ENCODE results near the gene FBLN5. TPM values are rescaled to one million over a fixed set of nuclear protein-coding genes. Genes with fewer than 3 reads are reported as not detected.

Gene FBLN5
- total and polyA plus RNA-seq, 9 of the 15 experiments (the other 6 are each of a cell fraction or from before 2014, with no cell fraction given): 0.11 to 0.22 TPM; not detected in 7

- H3K9me3 ChIP-seq (replicated peaks; ENCODE audit: control insufficient read depth, insufficient read depth, low read depth, low read length): no peaks in the 10 kb centered on the region
- peaks cover 0 to 36% of the 10 kb centered on the region in 2 experiments; a peak in 2 of 5 replicates for H3K27me3 ChIP-seq (ENCODE audit: control insufficient read depth in 2 of 2, insufficient read depth in 2 of 2, low read length in 2 of 2)
- no peak overlapping the region for H3K9ac ChIP-seq (ENCODE audit: insufficient read depth in 1 of 2, low read depth in 2 of 2, low read length in 2 of 2)
- FAIRE-seq: no peak
- no peaks in the 10 kb centered on the region; the same call in 1 of the 2 replicates for H4K20me1 ChIP-seq (replicated peaks; ENCODE audit: control insufficient read depth, insufficient read depth, low read length)
- H3K36me3 ChIP-seq (ENCODE audit: control insufficient read depth, insufficient read depth, low read length): no peaks in the 10 kb centered on the region
- no peaks in the 10 kb centered on the region for H3K9me1 ChIP-seq (ENCODE audit: control insufficient read depth, insufficient read depth, low read length)
- no peak for TF ChIP-seq ZNF507 (tag; conservative IDR thresholded peaks at IDR 0.05)
- peak in 1 of 3 experiments; percentile 19; a peak in 1 of 6 replicates for TF ChIP-seq CTCF (IDR thresholded peaks at IDR 0.05 in 2 of 3, conservative IDR thresholded peaks at IDR 0.05 in 1 of 3; ENCODE audit: insufficient read depth in 2 of 3, low read depth in 1 of 3, low read length in 3 of 3)
- TF ChIP-seq GABPB1 (CRISPR knock-in tag; IDR thresholded peaks at IDR 0.05): no peak
- no peak for TF ChIP-seq CCAR2 (IDR thresholded peaks at IDR 0.05; ENCODE audit: low read depth, low read length)
- TF ChIP-seq ZNF282 (CRISPR knock-in tag; IDR thresholded peaks at IDR 0.05): no peak
- no peak for TF ChIP-seq GMEB1 (CRISPR knock-in tag; IDR thresholded peaks at IDR 0.05)
- no peak overlapping the region for H3K4me2 ChIP-seq (ENCODE audit: insufficient read depth, low read length)
- H3K27ac ChIP-seq (ENCODE audit: extremely low read depth, low read depth, low read length): no peak overlapping the region
- no peak overlapping the region for H3K4me3 ChIP-seq
- in situ Hi-C loops (cut with MboI) (no loop called here), intact Hi-C loops (cut with micrococcal nuclease) (no loop called here)
- peak; percentile 64 for ATAC-seq
- ChIA-PET POLR2A (no interaction called here), CTCF (ENCODE audit: low intra/inter-chr PET ratio) (no interaction called here)
- no peaks in the 10 kb centered on the region; a peak in 2 of 5 replicates for H3K4me1 ChIP-seq (replicated peaks in 1 of 2; ENCODE audit: control insufficient read depth in 2 of 2, insufficient read depth in 2 of 2, low read length in 2 of 2)
- no TSS peak for BruUV-seq (replicated peaks)
- no peak for DNase-seq (ENCODE audit: extremely low read depth in 1 of 4, low spot score in 3 of 4)
- 3% methylated on average over 6 of the region's 6 CpGs for WGBS (ENCODE audit: insufficient coverage, low coverage, missing lambda C conversion rate)
- no peaks in the 10 kb centered on the region for H3K79me2 ChIP-seq (ENCODE audit: control insufficient read depth, insufficient read depth, low read length)
- H2AFZ ChIP-seq (ENCODE audit: low read depth, low read length): no peak overlapping the region
These were observed 71.0 kb downstream of the FBLN5 start for GRCh38 chr14:91876492-91876891.

Data from K562 (cell line).